ENCODE results near the gene AUTS2.

Gene AUTS2

GRCh38 chr7:70566671-70567070 lies 968.4 kb downstream of the AUTS2 start:
- no peak overlapping the region for H3K4me2 ChIP-seq (ENCODE audit: low read length)
- no peak overlapping the region for H3K23ac ChIP-seq (ENCODE audit: low read length)
- no peak overlapping the region for H2BK120ac ChIP-seq (ENCODE audit: low read depth, low read length)
- H3K36me3 ChIP-seq (ENCODE audit: control insufficient read depth, insufficient read depth, low read length): no peaks in the 10 kb centered on the region
- H3K4me1 ChIP-seq (ENCODE audit: control insufficient read depth, low read depth, low read length): no peaks in the 10 kb centered on the region
- no peak overlapping the region for H3K18ac ChIP-seq (ENCODE audit: low read length)
- H4K8ac ChIP-seq (ENCODE audit: low read depth, low read length): no peak overlapping the region
- H3K4me3 ChIP-seq (ENCODE audit: low read length): no peak overlapping the region
- no peak overlapping the region for H3K27ac ChIP-seq (ENCODE audit: low read depth, low read length)
- H3K4ac ChIP-seq (ENCODE audit: low read depth, low read length): no peak overlapping the region
- H4K5ac ChIP-seq (ENCODE audit: low read length): no peak overlapping the region
- WGBS (ENCODE audit: extremely low coverage, insufficient coverage, low lambda C conversion rate): no CpG with 5 or more reads among the region's 3 CpGs
- H3K9ac ChIP-seq (ENCODE audit: low read length): no peak overlapping the region
- no peaks in the 10 kb centered on the region for H3K27me3 ChIP-seq (ENCODE audit: insufficient read depth, low read length, poor library complexity)
- H2BK15ac ChIP-seq (replicated peaks; ENCODE audit: low read depth): no peak overlapping the region
- no peak for DNase-seq
- no peak overlapping the region for H3K56ac ChIP-seq (ENCODE audit: low read length)
- H2AK5ac ChIP-seq (ENCODE audit: low read length): no peak overlapping the region
- no peaks in the 10 kb centered on the region for H3K79me2 ChIP-seq (ENCODE audit: control insufficient read depth, insufficient read depth, low read length)
- no peak overlapping the region for H2BK5ac ChIP-seq (ENCODE audit: low read length)
- H3K79me1 ChIP-seq (ENCODE audit: low read length): no peaks in the 10 kb centered on the region

DNA sequence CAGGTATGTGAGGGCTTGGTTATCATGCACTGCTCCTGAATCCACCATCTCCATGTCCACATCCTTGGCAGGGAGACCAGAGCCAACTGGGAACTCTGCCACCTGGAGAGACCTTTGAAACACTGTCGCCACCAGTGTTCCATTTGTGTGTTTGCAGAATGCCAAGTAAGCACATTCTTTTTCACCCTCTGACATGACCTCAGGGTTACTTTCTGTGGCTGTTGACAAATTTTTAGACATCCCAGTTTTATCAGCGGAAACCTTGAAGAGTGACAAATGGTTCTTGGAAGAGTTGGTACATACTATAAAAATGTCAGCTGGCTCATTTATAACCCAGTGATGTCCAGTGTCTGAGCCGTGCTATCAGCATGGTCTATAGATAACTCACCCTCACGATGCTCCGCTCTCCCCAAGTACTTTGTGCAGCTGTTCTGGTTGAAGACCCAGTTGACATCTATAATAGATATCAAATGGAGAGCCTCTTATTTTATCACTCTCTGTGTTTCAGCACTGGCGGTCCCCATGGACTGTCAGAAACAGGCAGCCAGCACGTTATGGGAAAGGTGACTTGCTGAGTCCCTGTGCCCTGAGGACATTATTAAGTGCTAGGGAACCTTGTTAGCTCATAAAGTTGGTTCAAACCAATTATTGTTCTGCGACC lies 970.5 kb downstream of the AUTS2 start:
- Histone ChIP-seq H3K27ac (ENCODE audit: low read depth, low read length) (no peak overlapping the region), H2BK5ac (ENCODE audit: low read length) (no peak overlapping the region), H3K4me3 (ENCODE audit: low read length) (no peak overlapping the region), H3K4me2 (ENCODE audit: low read length) (no peak overlapping the region), H2AK5ac (ENCODE audit: low read length) (no peak overlapping the region), H3K9ac (ENCODE audit: low read length) (no peak overlapping the region), H3K36me3 (ENCODE audit: control insufficient read depth, insufficient read depth, low read length) (no peaks in the 10 kb centered on the region), H3K18ac (ENCODE audit: low read length) (no peak overlapping the region), H3K4ac (ENCODE audit: low read depth, low read length) (no peak overlapping the region), H3K4me1 (ENCODE audit: control insufficient read depth, low read depth, low read length) (no peaks in the 10 kb centered on the region), H3K56ac (ENCODE audit: low read length) (no peak overlapping the region), H3K27me3 (ENCODE audit: insufficient read depth, low read length, poor library complexity) (no peaks in the 10 kb centered on the region), H3K79me1 (ENCODE audit: low read length) (no peaks in the 10 kb centered on the region), H3K79me2 (ENCODE audit: control insufficient read depth, insufficient read depth, low read length) (no peaks in the 10 kb centered on the region), H2BK15ac (replicated peaks; ENCODE audit: low read depth) (no peak overlapping the region), H4K5ac (ENCODE audit: low read length) (no peak overlapping the region), H2BK120ac (ENCODE audit: low read depth, low read length) (no peak overlapping the region), H4K8ac (ENCODE audit: low read depth, low read length) (no peak overlapping the region), H3K23ac (ENCODE audit: low read length) (no peak overlapping the region)
- no peak for DNase-seq
- WGBS (ENCODE audit: extremely low coverage, insufficient coverage, low lambda C conversion rate): no CpG with 5 or more reads among the region's 8 CpGs

GRCh38 chr7:70569335-70569819 lies 971.1 kb downstream of the AUTS2 start:
- no peak overlapping the region for H2BK15ac ChIP-seq (replicated peaks; ENCODE audit: low read depth)
- no peak overlapping the region for H3K4me2 ChIP-seq (ENCODE audit: low read length)
- no peak overlapping the region for H2AK5ac ChIP-seq (ENCODE audit: low read length)
- no peak overlapping the region for H3K9ac ChIP-seq (ENCODE audit: low read length)
- no peak overlapping the region for H4K8ac ChIP-seq (ENCODE audit: low read depth, low read length)
- no peaks in the 10 kb centered on the region for H3K79me2 ChIP-seq (ENCODE audit: control insufficient read depth, insufficient read depth, low read length)
- no peak overlapping the region for H4K5ac ChIP-seq (ENCODE audit: low read length)
- H3K56ac ChIP-seq (ENCODE audit: low read length): no peak overlapping the region
- no peak overlapping the region for H3K23ac ChIP-seq (ENCODE audit: low read length)
- H2BK120ac ChIP-seq (ENCODE audit: low read depth, low read length): no peak overlapping the region
- H3K36me3 ChIP-seq (ENCODE audit: control insufficient read depth, insufficient read depth, low read length): no peaks in the 10 kb centered on the region
- H3K18ac ChIP-seq (ENCODE audit: low read length): no peak overlapping the region
- H3K27ac ChIP-seq (ENCODE audit: low read depth, low read length): no peak overlapping the region
- WGBS (ENCODE audit: extremely low coverage, insufficient coverage, low lambda C conversion rate): no CpG with 5 or more reads among the region's 4 CpGs
- H3K4me3 ChIP-seq (ENCODE audit: low read length): no peak overlapping the region
- no peaks in the 10 kb centered on the region for H3K79me1 ChIP-seq (ENCODE audit: low read length)
- H3K27me3 ChIP-seq (ENCODE audit: insufficient read depth, low read length, poor library complexity): no peaks in the 10 kb centered on the region
- DNase-seq: peak; percentile 52
- no peak overlapping the region for H3K4ac ChIP-seq (ENCODE audit: low read depth, low read length)
- no peaks in the 10 kb centered on the region for H3K4me1 ChIP-seq (ENCODE audit: control insufficient read depth, low read depth, low read length)
- no peak overlapping the region for H2BK5ac ChIP-seq (ENCODE audit: low read length)

GRCh38 chr7:70570029-70570428 lies 971.8 kb downstream of the AUTS2 start:
- no peak overlapping the region for H4K5ac ChIP-seq (ENCODE audit: low read length)
- no peak overlapping the region for H4K8ac ChIP-seq (ENCODE audit: low read depth, low read length)
- no peak overlapping the region for H2BK5ac ChIP-seq (ENCODE audit: low read length)
- no peak overlapping the region for H3K23ac ChIP-seq (ENCODE audit: low read length)
- no peak overlapping the region for H3K4me2 ChIP-seq (ENCODE audit: low read length)
- no peak overlapping the region for H3K27ac ChIP-seq (ENCODE audit: low read depth, low read length)
- no peak overlapping the region for H3K56ac ChIP-seq (ENCODE audit: low read length)
- no peak for DNase-seq
- no peaks in the 10 kb centered on the region for H3K36me3 ChIP-seq (ENCODE audit: control insufficient read depth, insufficient read depth, low read length)
- H2AK5ac ChIP-seq (ENCODE audit: low read length): no peak overlapping the region
- no peak overlapping the region for H3K4me3 ChIP-seq (ENCODE audit: low read length)
- no peak overlapping the region for H2BK15ac ChIP-seq (replicated peaks; ENCODE audit: low read depth)
- no peak overlapping the region for H2BK120ac ChIP-seq (ENCODE audit: low read depth, low read length)
- H3K79me1 ChIP-seq (ENCODE audit: low read length): no peaks in the 10 kb centered on the region
- H3K9ac ChIP-seq (ENCODE audit: low read length): no peak overlapping the region
- no peaks in the 10 kb centered on the region for H3K4me1 ChIP-seq (ENCODE audit: control insufficient read depth, low read depth, low read length)
- H3K27me3 ChIP-seq (ENCODE audit: insufficient read depth, low read length, poor library complexity): no peaks in the 10 kb centered on the region
- no peaks in the 10 kb centered on the region for H3K79me2 ChIP-seq (ENCODE audit: control insufficient read depth, insufficient read depth, low read length)
- no peak overlapping the region for H3K4ac ChIP-seq (ENCODE audit: low read depth, low read length)
- no CpG with 5 or more reads among the region's 4 CpGs for WGBS (ENCODE audit: extremely low coverage, insufficient coverage, low lambda C conversion rate)
- H3K18ac ChIP-seq (ENCODE audit: low read length): no peak overlapping the region

DNA sequence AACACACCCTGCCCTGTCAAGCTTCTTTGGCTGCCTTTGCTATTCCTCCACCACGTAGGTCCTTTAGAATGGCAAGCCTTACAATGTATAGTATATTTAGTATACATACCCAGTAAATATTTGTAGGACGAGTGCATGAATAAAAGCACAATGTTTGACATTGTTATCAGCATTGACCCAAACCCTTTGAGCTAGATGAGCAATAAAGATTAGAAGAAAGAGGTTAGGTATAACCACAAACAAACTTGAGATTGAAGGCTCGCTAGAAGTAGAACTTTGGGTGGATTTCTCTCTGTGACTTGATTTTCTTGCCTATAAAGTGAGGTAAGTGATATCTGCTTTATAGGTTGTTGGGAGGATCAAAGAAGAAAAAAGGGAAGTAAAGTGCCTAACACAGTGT lies 972.7 kb downstream of the AUTS2 start:
- no peaks in the 10 kb centered on the region for H3K4me1 ChIP-seq (ENCODE audit: control insufficient read depth, low read depth, low read length)

DNA sequence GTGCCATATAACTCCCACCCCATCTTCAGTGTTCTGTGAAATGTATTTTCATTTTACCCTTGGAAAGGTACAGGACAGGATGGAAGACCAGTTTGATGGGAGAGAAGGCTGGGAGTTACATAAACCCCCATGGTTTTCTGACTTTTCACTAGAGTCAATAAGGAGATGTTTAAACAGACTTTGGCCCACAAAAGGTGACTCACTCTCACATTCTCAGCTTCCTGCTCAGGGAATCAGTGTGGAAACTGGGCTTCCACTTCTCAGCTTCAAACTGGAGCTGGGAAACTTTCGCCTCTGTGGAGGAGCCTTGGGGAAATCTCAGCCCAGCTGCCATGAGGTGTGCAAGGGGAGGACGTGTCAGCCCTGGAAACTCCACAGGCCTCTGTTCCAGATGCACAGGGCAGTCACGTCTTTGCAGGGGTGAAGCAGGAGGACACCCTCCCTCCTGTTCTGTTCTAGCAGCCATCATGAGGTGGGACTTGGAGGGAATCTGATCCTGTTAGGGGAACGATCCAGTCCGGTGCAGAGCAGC lies 973.2 kb downstream of the AUTS2 start:
- Histone ChIP-seq H3K4me3 (ENCODE audit: low read length) (no peak overlapping the region), H3K4ac (ENCODE audit: low read depth, low read length) (no peak overlapping the region), H3K23ac (ENCODE audit: low read length) (no peak overlapping the region), H3K4me1 (ENCODE audit: control insufficient read depth, low read depth, low read length) (no peaks in the 10 kb centered on the region), H3K9ac (ENCODE audit: low read length) (no peak overlapping the region), H3K36me3 (ENCODE audit: control insufficient read depth, insufficient read depth, low read length) (no peaks in the 10 kb centered on the region), H3K27ac (ENCODE audit: low read depth, low read length) (no peak overlapping the region), H3K79me1 (ENCODE audit: low read length) (no peaks in the 10 kb centered on the region), H2BK5ac (ENCODE audit: low read length) (no peak overlapping the region), H3K27me3 (ENCODE audit: insufficient read depth, low read length, poor library complexity) (no peaks in the 10 kb centered on the region), H3K56ac (ENCODE audit: low read length) (no peak overlapping the region), H3K18ac (ENCODE audit: low read length) (no peak overlapping the region), H2BK120ac (ENCODE audit: low read depth, low read length) (no peak overlapping the region), H3K79me2 (ENCODE audit: control insufficient read depth, insufficient read depth, low read length) (no peaks in the 10 kb centered on the region), H3K4me2 (ENCODE audit: low read length) (no peak overlapping the region), H4K5ac (ENCODE audit: low read length) (no peak overlapping the region), H2AK5ac (ENCODE audit: low read length) (no peak overlapping the region), H4K8ac (ENCODE audit: low read depth, low read length) (no peak overlapping the region), H2BK15ac (replicated peaks; ENCODE audit: low read depth) (no peak overlapping the region)
- DNase-seq: no peak
- WGBS (ENCODE audit: extremely low coverage, insufficient coverage, low lambda C conversion rate): no CpG with 5 or more reads among the region's 5 CpGs

More for the DNA sequence above, 972.7 kb downstream of the AUTS2 start:
- Histone ChIP-seq H3K4me2 (ENCODE audit: low read length) (no peak overlapping the region), H2BK15ac (replicated peaks; ENCODE audit: low read depth) (no peak overlapping the region), H3K79me2 (ENCODE audit: control insufficient read depth, insufficient read depth, low read length) (no peaks in the 10 kb centered on the region), H2BK120ac (ENCODE audit: low read depth, low read length) (no peak overlapping the region), H3K56ac (ENCODE audit: low read length) (no peak overlapping the region), H3K27me3 (ENCODE audit: insufficient read depth, low read length, poor library complexity) (no peaks in the 10 kb centered on the region), H3K27ac (ENCODE audit: low read depth, low read length) (no peak overlapping the region), H3K4me3 (ENCODE audit: low read length) (no peak overlapping the region), H2AK5ac (ENCODE audit: low read length) (no peak overlapping the region), H3K36me3 (ENCODE audit: control insufficient read depth, insufficient read depth, low read length) (no peaks in the 10 kb centered on the region), H4K8ac (ENCODE audit: low read depth, low read length) (no peak overlapping the region), H2BK5ac (ENCODE audit: low read length) (no peak overlapping the region), H3K23ac (ENCODE audit: low read length) (no peak overlapping the region), H3K18ac (ENCODE audit: low read length) (no peak overlapping the region), H3K79me1 (ENCODE audit: low read length) (no peaks in the 10 kb centered on the region), H4K5ac (ENCODE audit: low read length) (no peak overlapping the region), H3K9ac (ENCODE audit: low read length) (no peak overlapping the region), H3K4ac (ENCODE audit: low read depth, low read length) (no peak overlapping the region)
- WGBS (ENCODE audit: extremely low coverage, insufficient coverage, low lambda C conversion rate): no CpG with 5 or more reads among the region's 3 CpGs
- DNase-seq: no peak

Data from mesendoderm (in vitro differentiated cells).